Caco-2 (cell line): ENCODE measurements around the gene DEFB113. TPM values are rescaled to one million over a fixed set of nuclear protein-coding genes. Genes with fewer than 3 reads are reported as not detected.

ENCODE experiments used
- BruUV-seq: library from RNA; stranded (reverse); fragments of 400-500 nt; replicated peaks from 2 replicates; lab custom pipeline; 2021; lab: Mats Ljungman, UMichigan
- CTCF ChIA-PET: fragments of 300-600 bp; sonication (Branson Sonifier 250); formaldehyde crosslinking; loops from one replicate; lab custom pipeline; 2022; ENCODE audit warnings: antibody characterized with exemption; lab: Charles Lee
- POLR2A ChIA-PET: fragments of 300-600 bp; sonication (Branson Sonifier 250); formaldehyde crosslinking; loops from one replicate; lab custom pipeline; 2022; ENCODE audit warnings: antibody characterized with exemption; lab: Charles Lee
- DNase-seq, 2 experiments: peaks; one replicate each; pipeline versions ENCODE4 v3.0.0 to v3.0.0-alpha.2; 2020 to 2022
- H3K27me3 ChIP-seq: replicated peaks from 2 replicates; pipeline ENCODE4 v1.6.0; 2011; ENCODE audit warnings: low read length; ENCODE audit not compliant: control insufficient read depth, insufficient read depth
- H3K36me3 ChIP-seq: 2 replicates; pipeline ENCODE4 v1.5.1; 2011; ENCODE audit warnings: low read length; ENCODE audit not compliant: control insufficient read depth, insufficient read depth
- H3K4me1 ChIP-seq: fragments of 250-450 bp; sonication (Bioruptor Pico); 2 replicates; pipeline ENCODE4 v1.5.1; 2020; ENCODE audit warnings: mild to moderate bottlenecking
- H3K4me3 ChIP-seq: 2 replicates; pipeline ENCODE4 v1.5.1; 2011; ENCODE audit warnings: low read depth, mild to moderate bottlenecking, control low read depth, low read length
- H3K9me3 ChIP-seq: fragments of 250-450 bp; sonication (Bioruptor Pico); 2 replicates; pipeline ENCODE4 v1.5.1; 2020; ENCODE audit warnings: mild to moderate bottlenecking, moderate library complexity
- H3K27ac Mint-ChIP-seq: one replicate; pipeline ENCODE4 v1.8.0; 2022; ENCODE audit warnings: mixed read lengths; ENCODE audit not compliant: unreplicated experiment
- H3K27me3 Mint-ChIP-seq: one replicate; pipeline ENCODE4 v1.8.0; 2022; ENCODE audit warnings: mixed read lengths; ENCODE audit not compliant: insufficient read depth, unreplicated experiment
- H3K36me3 Mint-ChIP-seq: one replicate; pipeline ENCODE4 v1.8.0; 2022; ENCODE audit warnings: mild to moderate bottlenecking, mixed read lengths; ENCODE audit not compliant: insufficient read depth, unreplicated experiment
- H3K4me1 Mint-ChIP-seq: one replicate; pipeline ENCODE4 v1.8.0; 2022; ENCODE audit warnings: low read depth, mixed read lengths; ENCODE audit not compliant: unreplicated experiment
- H3K4me3 Mint-ChIP-seq: one replicate; pipeline ENCODE4 v1.8.0; 2022; ENCODE audit warnings: mild to moderate bottlenecking, moderate library complexity, mixed read lengths; ENCODE audit not compliant: unreplicated experiment
- H3K9me3 Mint-ChIP-seq: one replicate; pipeline ENCODE4 v1.8.0; 2022; ENCODE audit warnings: mixed read lengths; ENCODE audit not compliant: unreplicated experiment
- intact Hi-C: fragments of 100-400 bp; cut with micrococcal nuclease; formaldehyde crosslinking; loops from one replicate; pipeline ENCODE4 v1.10.0; 2022; ENCODE audit not compliant: unreplicated experiment
- total RNA-seq: library from RNA; stranded (reverse); gene quantifications from 2 replicates; pipeline ENCODE4 v1.2.3, GENCODE V29; 2022
- TF ChIP-seq, protein P1 (sequence below), 2 experiments: fragments of 200-600 bp in 1 of 2; IDR thresholded peaks; 1 replicate in 1 of 2; 2 replicates in 1 of 2; pipeline versions ENCODE4 v1.5.1 to v1.8.0; 2011 to 2022; ENCODE audit warnings: antibody characterized with exemption in 1 of 2, control low read depth in 1 of 2, inconsistent platforms in 1 of 2, low read depth in 1 of 2, low read length in 1 of 2, mild to moderate bottlenecking in 1 of 2, moderate library complexity in 1 of 2; ENCODE audit not compliant: insufficient read depth in 1 of 2, severe bottlenecking in 1 of 2, unreplicated experiment in 1 of 2

The DEFB113 gene
- total RNA-seq, 1 experiment from 2014 or later = not detected

DNA sequence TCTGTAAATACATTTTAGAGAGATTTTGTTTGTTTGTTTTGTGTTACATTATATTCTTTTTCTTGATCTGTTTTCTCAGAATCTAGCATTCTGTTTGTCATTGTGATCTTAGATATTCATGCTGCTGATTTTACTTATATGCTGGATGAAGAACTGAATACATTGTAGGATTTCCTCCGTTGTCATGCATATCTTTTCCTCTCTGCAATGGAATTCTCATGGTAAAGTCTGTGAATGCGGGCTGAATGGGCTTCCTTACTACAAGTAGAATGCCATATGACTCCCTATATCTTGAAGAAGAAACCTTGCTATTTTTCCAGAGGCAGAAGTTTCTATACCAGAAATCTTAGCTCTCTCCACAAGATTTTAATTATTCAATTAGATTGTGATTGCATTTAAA lies 3.1 kb downstream of the DEFB113 start:
- POLR2A ChIA-PET = no interaction called here
- CTCF ChIA-PET = no interaction called here
- no peak for DNase-seq
- intact Hi-C loops = no loop called here
- no peaks in the 10 kb centered on the region for H3K36me3 ChIP-seq
- no peak overlapping the region for H3K4me3 ChIP-seq
- H3K4me1 ChIP-seq = no peaks in the 10 kb centered on the region
- Mint-ChIP-seq H3K4me3 (no peak overlapping the region), H3K4me1 (no peaks in the 10 kb centered on the region), H3K27ac (no peak overlapping the region), H3K36me3 (no peaks in the 10 kb centered on the region), H3K27me3 (no peaks in the 10 kb centered on the region), H3K9me3 (no peaks in the 10 kb centered on the region)
- TF ChIP-seq, protein P1, sequence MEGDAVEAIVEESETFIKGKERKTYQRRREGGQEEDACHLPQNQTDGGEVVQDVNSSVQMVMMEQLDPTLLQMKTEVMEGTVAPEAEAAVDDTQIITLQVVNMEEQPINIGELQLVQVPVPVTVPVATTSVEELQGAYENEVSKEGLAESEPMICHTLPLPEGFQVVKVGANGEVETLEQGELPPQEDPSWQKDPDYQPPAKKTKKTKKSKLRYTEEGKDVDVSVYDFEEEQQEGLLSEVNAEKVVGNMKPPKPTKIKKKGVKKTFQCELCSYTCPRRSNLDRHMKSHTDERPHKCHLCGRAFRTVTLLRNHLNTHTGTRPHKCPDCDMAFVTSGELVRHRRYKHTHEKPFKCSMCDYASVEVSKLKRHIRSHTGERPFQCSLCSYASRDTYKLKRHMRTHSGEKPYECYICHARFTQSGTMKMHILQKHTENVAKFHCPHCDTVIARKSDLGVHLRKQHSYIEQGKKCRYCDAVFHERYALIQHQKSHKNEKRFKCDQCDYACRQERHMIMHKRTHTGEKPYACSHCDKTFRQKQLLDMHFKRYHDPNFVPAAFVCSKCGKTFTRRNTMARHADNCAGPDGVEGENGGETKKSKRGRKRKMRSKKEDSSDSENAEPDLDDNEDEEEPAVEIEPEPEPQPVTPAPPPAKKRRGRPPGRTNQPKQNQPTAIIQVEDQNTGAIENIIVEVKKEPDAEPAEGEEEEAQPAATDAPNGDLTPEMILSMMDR (IDR thresholded peaks at IDR 0.05; ENCODE audit: insufficient read depth in 1 of 2, low read depth in 1 of 2, low read length in 1 of 2, severe bottlenecking in 1 of 2, unreplicated experiment in 1 of 2) = no peak
- H3K27me3 ChIP-seq = no peaks in the 10 kb centered on the region
- no peaks in the 10 kb centered on the region for H3K9me3 ChIP-seq
- no TSS peak for BruUV-seq

DNA sequence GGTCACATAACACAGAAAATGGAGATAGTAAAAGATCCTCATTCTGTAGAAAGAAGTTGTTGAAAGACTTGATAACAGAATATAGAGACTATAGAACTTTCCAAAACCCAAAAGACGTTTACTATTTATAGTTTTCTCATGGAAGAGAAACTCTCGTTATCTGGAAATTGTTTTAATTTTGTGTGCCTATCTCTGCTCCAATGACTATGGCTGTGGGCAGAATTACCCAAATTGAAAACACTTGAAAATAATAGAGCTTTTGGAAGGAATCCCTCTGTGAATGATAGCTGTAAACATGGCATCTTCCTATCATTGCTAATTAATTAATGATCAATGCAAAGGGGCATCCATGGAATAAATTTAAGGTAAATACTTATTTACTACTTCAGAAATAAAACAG lies 5.4 kb downstream of the DEFB113 start, which contains the start of gene DEFB114:
TSS of gene DEFB114 (minus strand) at position 101 of the 400 bp plus-strand sequence. CDS start at position 42, 59 bp downstream.
- no peaks in the 10 kb centered on the region for H3K36me3 Mint-ChIP-seq
- Histone ChIP-seq H3K4me1 (no peaks in the 10 kb centered on the region), H3K36me3 (no peaks in the 10 kb centered on the region), H3K4me3 (no peak within 1 kb of the TSS), H3K27me3 (no peaks in the 10 kb centered on the region), H3K9me3 (no peaks in the 10 kb centered on the region)
- intact Hi-C loops = no loop called here
- H3K4me1 Mint-ChIP-seq = no peaks in the 10 kb centered on the region
- DNase-seq = no peak
- CTCF ChIA-PET = no interaction called here
- H3K4me3 Mint-ChIP-seq = no peak within 1 kb of the TSS
- H3K9me3 Mint-ChIP-seq = no peaks in the 10 kb centered on the region
- no peaks in the 10 kb centered on the region for H3K27me3 Mint-ChIP-seq
- H3K27ac Mint-ChIP-seq = no peak within 1 kb of the TSS
- POLR2A ChIA-PET = no interaction called here
- TF ChIP-seq, protein P1 (IDR thresholded peaks at IDR 0.05; ENCODE audit: insufficient read depth in 1 of 2, low read depth in 1 of 2, low read length in 1 of 2, severe bottlenecking in 1 of 2, unreplicated experiment in 1 of 2) = no peak
- no TSS peak for BruUV-seq

DNA sequence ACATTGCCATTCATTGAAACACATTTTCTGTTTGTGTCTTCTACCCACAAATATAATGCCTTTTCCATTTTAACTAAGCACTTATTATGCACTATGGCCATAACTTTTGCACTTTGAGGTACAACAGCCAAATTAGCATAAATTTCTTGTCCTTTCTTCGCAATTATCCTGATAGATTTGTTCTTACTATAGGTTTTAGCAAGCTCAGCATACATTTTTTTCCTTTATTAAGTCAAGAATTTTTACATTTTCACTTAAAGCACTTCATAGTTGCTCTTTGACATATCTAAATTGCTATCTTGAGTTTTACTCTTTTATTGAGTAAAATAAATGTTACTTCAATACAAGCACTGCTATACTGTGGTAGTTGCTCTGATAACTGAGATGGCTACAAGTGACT lies 11.2 kb downstream of the DEFB113 start:
- DNase-seq = no peak
- H3K4me1 ChIP-seq = no peaks in the 10 kb centered on the region
- H3K9me3 Mint-ChIP-seq = no peaks in the 10 kb centered on the region
- H3K4me1 Mint-ChIP-seq = no peaks in the 10 kb centered on the region
- H3K36me3 ChIP-seq = no peaks in the 10 kb centered on the region
- H3K4me3 Mint-ChIP-seq = no peak overlapping the region
- no peaks in the 10 kb centered on the region for H3K9me3 ChIP-seq
- ChIA-PET POLR2A (no interaction called here), CTCF (no interaction called here)
- no peaks in the 10 kb centered on the region for H3K36me3 Mint-ChIP-seq
- no peak overlapping the region for H3K4me3 ChIP-seq
- no TSS peak for BruUV-seq
- intact Hi-C loops = no loop called here
- H3K27me3 Mint-ChIP-seq = peaks cover 5% of the 10 kb centered on the region
- TF ChIP-seq, protein P1 (IDR thresholded peaks at IDR 0.05; ENCODE audit: insufficient read depth in 1 of 2, low read depth in 1 of 2, low read length in 1 of 2, severe bottlenecking in 1 of 2, unreplicated experiment in 1 of 2) = no peak
- no peaks in the 10 kb centered on the region for H3K27me3 ChIP-seq
- no peak overlapping the region for H3K27ac Mint-ChIP-seq
